Tibial nerve (tissue), 4 donors: ENCODE data around the gene HAL. TPM values are rescaled to one million over a fixed set of nuclear protein-coding genes. Genes with fewer than 3 reads are reported as not detected.
"Not testable (repeated sequence)": the region's sequence is repeated elsewhere in the genome, so short reads cannot be mapped to it uniquely, and the experiment has no call there.

Source experiments
- DNase-seq, 2 donors: peaks; one replicate each; pipeline ENCODE4 v3.0.0-alpha.2; 2019; ENCODE audit warnings: low spot score in 2 of 2
- H3K27ac ChIP-seq, 4 donors: fragments of 200-600 bp; sonication (generic) in 3 of 4; one replicate each; pipeline ENCODE4 v1.5.1; 2017 to 2019; ENCODE audit warnings: mild to moderate bottlenecking in 1 of 4
- H3K27me3 ChIP-seq, 2 donors: fragments of 200-600 bp; sonication (generic) in 1 of 2; one replicate each; pipeline versions ENCODE4 v1.5.1 to v1.6.0; 2017 to 2019
- H3K36me3 ChIP-seq, 3 donors: fragments of 200-600 bp; sonication (generic); one replicate each; pipeline ENCODE4 v1.5.1; 2018 to 2019
- H3K4me1 ChIP-seq, 4 donors: fragments of 200-600 bp; sonication (generic) in 3 of 4; one replicate each; pipeline ENCODE4 v1.5.1; 2017 to 2019
- H3K4me3 ChIP-seq, 4 donors: fragments of 200-600 bp; sonication (generic) in 3 of 4; one replicate each; pipeline ENCODE4 v1.5.1; 2017 to 2019; ENCODE audit warnings: mild to moderate bottlenecking in 1 of 4, moderate library complexity in 1 of 4
- H3K9me3 ChIP-seq, 4 donors: fragments of 200-600 bp; sonication (generic) in 3 of 4; one replicate each; pipeline ENCODE4 v1.5.1; 2017 to 2019
- EP300 ChIP-seq, 2 donors: sonication (generic); formaldehyde crosslinking; IDR thresholded peaks; one replicate each; pipeline ENCODE4 v1.6.1; 2017; ENCODE audit warnings: antibody characterized with exemption in 2 of 2, mild to moderate bottlenecking in 1 of 2
- POLR2A ChIP-seq, 2 donors: fragments of 450-650 bp; IDR thresholded peaks; one replicate each; pipeline ENCODE4 v1.6.1; 2017; ENCODE audit warnings: antibody characterized with exemption in 2 of 2, mild to moderate bottlenecking in 2 of 2, moderate library complexity in 2 of 2
- WGBS, 2 donors: methylation state at CpG; one replicate each; pipeline ENCODE4 v1.1.5; 2018; 5-methylcytosine and 5-hydroxymethylcytosine counted together
- total RNA-seq, 4 donors: library from RNA; depleted of rRNA; stranded (reverse); fragments of >200 nt; gene quantifications; one replicate each; pipeline ENCODE4 v1.1.0, GENCODE V29; 2016
- TF ChIP-seq, protein P1 (sequence below), 5 experiments: fragments of 200-600 bp in 3 of 5; fragments of 450-650 bp in 2 of 5; sonication (generic) in 3 of 5; IDR thresholded peaks; one replicate each; pipeline ENCODE4 v1.5.1; 2016 to 2019; ENCODE audit warnings: antibody characterized with exemption in 5 of 5, mild to moderate bottlenecking in 3 of 5, moderate library complexity in 2 of 5

HAL gene
- total RNA-seq, 4 donors from 2014 or later, result 0.20 to 1.5 (median 0.32) TPM

DNA sequence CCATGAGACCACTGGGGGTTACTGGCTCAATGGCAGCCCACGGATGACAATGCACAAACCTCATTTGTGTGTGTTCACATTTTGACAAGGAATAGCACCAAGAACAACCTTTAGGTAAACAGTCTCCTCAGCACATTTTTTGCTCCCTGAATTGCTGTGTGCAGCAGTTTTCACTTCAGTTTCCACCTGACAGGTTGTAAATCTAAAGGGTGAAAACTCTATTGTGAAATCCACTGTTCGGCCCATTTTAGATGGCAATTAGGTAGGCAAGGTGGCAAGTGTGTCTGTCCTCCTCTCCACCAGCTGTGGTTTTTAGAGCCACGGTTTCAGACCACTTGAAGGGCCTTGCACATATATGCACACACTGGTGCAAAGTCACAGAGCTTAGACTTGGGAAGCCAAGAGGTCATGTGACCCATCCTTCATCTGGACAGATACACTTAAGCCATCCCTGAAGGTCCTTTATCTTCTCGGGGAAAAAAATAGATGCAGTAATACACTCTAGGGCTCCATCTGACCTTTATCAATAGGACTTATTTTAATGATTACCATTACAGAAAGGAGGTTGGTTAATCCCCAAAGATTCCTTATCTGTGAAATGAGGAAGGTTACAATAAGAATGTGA, 23.2 kb downstream of the HAL start:
- Histone ChIP-seq H3K4me1 (no peaks in the 10 kb centered on the region), H3K9me3 (no peaks in the 10 kb centered on the region), H3K27me3 (no peaks in the 10 kb centered on the region), H3K4me3 (no peak overlapping the region), H3K27ac (no peak overlapping the region), H3K36me3 (no peaks in the 10 kb centered on the region)
- TF ChIP-seq, protein P1, sequence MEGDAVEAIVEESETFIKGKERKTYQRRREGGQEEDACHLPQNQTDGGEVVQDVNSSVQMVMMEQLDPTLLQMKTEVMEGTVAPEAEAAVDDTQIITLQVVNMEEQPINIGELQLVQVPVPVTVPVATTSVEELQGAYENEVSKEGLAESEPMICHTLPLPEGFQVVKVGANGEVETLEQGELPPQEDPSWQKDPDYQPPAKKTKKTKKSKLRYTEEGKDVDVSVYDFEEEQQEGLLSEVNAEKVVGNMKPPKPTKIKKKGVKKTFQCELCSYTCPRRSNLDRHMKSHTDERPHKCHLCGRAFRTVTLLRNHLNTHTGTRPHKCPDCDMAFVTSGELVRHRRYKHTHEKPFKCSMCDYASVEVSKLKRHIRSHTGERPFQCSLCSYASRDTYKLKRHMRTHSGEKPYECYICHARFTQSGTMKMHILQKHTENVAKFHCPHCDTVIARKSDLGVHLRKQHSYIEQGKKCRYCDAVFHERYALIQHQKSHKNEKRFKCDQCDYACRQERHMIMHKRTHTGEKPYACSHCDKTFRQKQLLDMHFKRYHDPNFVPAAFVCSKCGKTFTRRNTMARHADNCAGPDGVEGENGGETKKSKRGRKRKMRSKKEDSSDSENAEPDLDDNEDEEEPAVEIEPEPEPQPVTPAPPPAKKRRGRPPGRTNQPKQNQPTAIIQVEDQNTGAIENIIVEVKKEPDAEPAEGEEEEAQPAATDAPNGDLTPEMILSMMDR (IDR thresholded peaks at IDR 0.05), result no peak
- TF ChIP-seq POLR2A (IDR thresholded peaks at IDR 0.05) (no peak), EP300 (IDR thresholded peaks at IDR 0.05) (no peak)
- no peak for DNase-seq
- 75 to 84% methylated on average over 4 of the region's 4 CpGs for WGBS, 2 donors

DNA sequence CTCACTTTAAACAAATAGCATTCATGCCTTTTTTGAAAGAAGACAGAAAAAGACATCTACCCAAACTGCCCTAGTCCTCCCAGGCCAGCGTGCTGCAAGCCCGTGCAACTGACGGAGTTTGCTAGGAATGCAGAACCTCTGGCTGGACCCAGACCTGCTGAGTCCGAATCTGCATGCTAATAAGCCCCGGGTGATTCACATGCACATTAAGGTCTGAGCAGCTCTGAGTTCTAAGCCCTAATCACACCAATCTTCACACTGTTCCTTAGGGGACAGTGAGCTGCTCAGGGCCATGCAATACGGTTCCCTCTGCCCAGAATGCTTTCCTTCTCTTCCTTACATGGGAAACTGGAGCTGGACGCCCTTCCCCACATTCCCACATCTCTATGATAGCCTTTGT, 25.2 kb downstream of the HAL start:
- WGBS, 2 donors, result 51 to 68% methylated on average over 7 of the region's 7 CpGs

DNA sequence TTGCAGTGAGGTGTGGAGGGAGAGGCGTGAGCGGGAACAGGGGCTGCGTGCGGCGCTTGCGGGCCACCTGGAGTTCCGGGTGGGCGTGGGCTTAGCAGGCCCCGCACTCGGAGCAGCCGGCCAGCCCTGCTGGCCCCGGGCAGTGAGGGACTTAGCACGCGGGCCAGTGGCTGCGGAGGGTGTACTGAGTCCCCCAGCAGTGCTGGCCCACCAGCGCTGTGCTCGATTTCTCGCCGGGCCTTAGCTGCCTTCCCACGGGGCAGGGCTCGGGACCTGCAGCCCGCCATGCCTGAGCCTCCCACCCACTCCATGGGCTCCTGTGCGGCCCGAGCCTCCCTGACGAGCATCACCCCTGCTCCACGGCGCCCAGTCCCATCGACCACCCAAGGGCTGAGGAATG, 27.0 kb downstream of the HAL start:
- H3K4me3 ChIP-seq, H3K27ac ChIP-seq, H3K4me1 ChIP-seq, H3K27me3 ChIP-seq, H3K9me3 ChIP-seq, DNase-seq, H3K36me3 ChIP-seq: not testable (repeated sequence)
- 94 to 100% methylated on average over 9 to 18 of the region's 28 CpGs for WGBS, 2 donors

More for the DNA sequence above, 25.2 kb downstream of the HAL start:
- no peaks in the 10 kb centered on the region for H3K4me1 ChIP-seq
- TF ChIP-seq POLR2A (IDR thresholded peaks at IDR 0.05) (no peak), EP300 (IDR thresholded peaks at IDR 0.05) (no peak)
- TF ChIP-seq, protein P1 (IDR thresholded peaks at IDR 0.05), result no peak
- no peaks in the 10 kb centered on the region for H3K36me3 ChIP-seq
- no peak for DNase-seq
- H3K27ac ChIP-seq, result no peak overlapping the region
- no peaks in the 10 kb centered on the region for H3K27me3 ChIP-seq
- H3K9me3 ChIP-seq, result no peaks in the 10 kb centered on the region
- H3K4me3 ChIP-seq, result no peak overlapping the region

DNA sequence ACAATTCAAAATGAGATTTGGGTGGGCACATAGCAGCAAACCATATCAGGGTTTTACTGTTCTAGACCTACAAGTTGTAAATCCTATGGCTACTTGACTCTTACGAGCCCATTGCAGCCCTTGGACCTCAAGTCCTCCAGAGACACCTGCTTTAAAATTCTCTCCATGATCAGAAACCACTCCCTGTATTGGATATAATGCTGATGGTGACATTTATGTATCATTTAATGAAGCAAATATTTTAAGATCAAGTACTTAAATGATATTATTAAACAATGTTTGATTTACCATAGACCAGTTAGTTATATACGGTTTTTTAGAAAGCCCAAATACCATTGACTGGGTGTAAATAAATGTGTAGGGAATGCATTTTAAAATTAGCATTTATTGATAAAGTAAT, 28.8 kb downstream of the HAL start:
- 97 to 100% methylated on average over 2 of the region's 2 CpGs for WGBS, 2 donors
- Histone ChIP-seq H3K9me3 (no peaks in the 10 kb centered on the region), H3K27me3 (no peaks in the 10 kb centered on the region), H3K36me3 (no peaks in the 10 kb centered on the region), H3K4me1 (no peaks in the 10 kb centered on the region), H3K27ac (no peak overlapping the region), H3K4me3 (no peak overlapping the region)
- TF ChIP-seq POLR2A (IDR thresholded peaks at IDR 0.05) (no peak), EP300 (IDR thresholded peaks at IDR 0.05) (no peak)
- TF ChIP-seq, protein P1 (IDR thresholded peaks at IDR 0.05), result no peak
- DNase-seq, result no peak

DNA sequence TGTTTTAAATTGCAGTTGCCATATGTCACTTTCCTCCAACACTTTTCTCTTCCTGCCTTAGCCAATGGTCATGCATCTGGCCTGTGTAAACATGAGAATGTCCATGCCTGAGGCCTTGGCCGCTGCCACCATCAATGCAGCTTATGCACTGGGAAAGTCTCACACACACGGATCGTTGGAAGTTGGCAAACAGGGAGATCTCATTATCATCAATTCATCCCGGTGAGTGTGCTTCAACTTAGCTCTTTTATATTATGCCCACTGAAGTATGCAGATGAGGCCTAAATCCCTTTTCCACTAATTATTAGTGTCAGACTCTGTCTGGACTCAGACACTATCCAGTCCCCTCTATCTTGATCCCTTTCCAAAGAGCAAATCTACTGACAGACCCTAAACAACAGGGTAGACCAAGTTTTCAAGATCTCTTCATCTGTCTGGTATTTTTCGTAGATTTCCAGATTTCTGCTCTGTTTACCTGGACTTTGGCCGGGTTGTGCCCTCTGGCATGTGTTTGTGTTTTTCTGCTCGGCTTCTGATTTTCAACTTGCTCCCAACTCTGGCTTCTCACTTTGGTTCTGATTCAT, 29.8 kb downstream of the HAL start:
- WGBS, 2 donors, result 60 to 64% methylated on average over 7 of the region's 7 CpGs
- TF ChIP-seq POLR2A (IDR thresholded peaks at IDR 0.05) (no peak), EP300 (IDR thresholded peaks at IDR 0.05) (no peak)
- TF ChIP-seq, protein P1 (IDR thresholded peaks at IDR 0.05), result no peak
- no peak for DNase-seq
- H3K4me1 ChIP-seq, result no peaks in the 10 kb centered on the region
- H3K27ac ChIP-seq, result no peak overlapping the region
- H3K27me3 ChIP-seq, result no peaks in the 10 kb centered on the region
- no peak overlapping the region for H3K4me3 ChIP-seq
- H3K9me3 ChIP-seq, result no peaks in the 10 kb centered on the region
- H3K36me3 ChIP-seq, result no peaks in the 10 kb centered on the region
